ENCODE data around the gene MEI1. TPM values are rescaled to one million over a fixed set of nuclear protein-coding genes. Genes with fewer than 3 reads are reported as not detected.
A peak's percentile ranks its signal among the peaks of the same experiment; 100 is the strongest.

The MEI1 gene
- total and polyA plus RNA-seq, 4 donors, result 1.5 to 3.6 (median 2.0) TPM

GRCh38 chr22:41775976-41776375 lies 76.7 kb downstream of the MEI1 start:
- no peak for DNase-seq (ENCODE audit: low read depth in 4 of 6, low spot score in 6 of 6)
- Histone ChIP-seq H3K4me1 (ENCODE audit: control insufficient read depth, insufficient read depth, low read length) (no peaks in the 10 kb centered on the region), H3K36me3 (ENCODE audit: control insufficient read depth, insufficient read depth, low read length) (no peaks in the 10 kb centered on the region), H3K27ac (ENCODE audit: low read depth, low read length) (no peak overlapping the region), H3K9me3 (ENCODE audit: control insufficient read depth, insufficient read depth, low read length) (no peaks in the 10 kb centered on the region), H3K4me3 (ENCODE audit: low read depth, low read length) (no peak overlapping the region), H3K27me3 (ENCODE audit: control insufficient read depth, insufficient read depth, low read length) (no peaks in the 10 kb centered on the region)
- WGBS (ENCODE audit: insufficient coverage), result 85% methylated on average over 4 of the region's 4 CpGs

GRCh38 chr22:41776381-41776780 lies 77.1 kb downstream of the MEI1 start:
- Histone ChIP-seq H3K27ac (ENCODE audit: low read depth, low read length) (no peak overlapping the region), H3K9me3 (ENCODE audit: control insufficient read depth, insufficient read depth, low read length) (no peaks in the 10 kb centered on the region), H3K27me3 (ENCODE audit: control insufficient read depth, insufficient read depth, low read length) (no peaks in the 10 kb centered on the region), H3K36me3 (ENCODE audit: control insufficient read depth, insufficient read depth, low read length) (no peaks in the 10 kb centered on the region), H3K4me1 (ENCODE audit: control insufficient read depth, insufficient read depth, low read length) (no peaks in the 10 kb centered on the region), H3K4me3 (ENCODE audit: low read depth, low read length) (no peak overlapping the region)
- DNase-seq (ENCODE audit: low read depth in 4 of 6, low spot score in 6 of 6), result no peak
- 57% methylated on average over 1 of the region's 3 CpGs for WGBS (ENCODE audit: insufficient coverage)

GRCh38 chr22:41777749-41778425 lies 78.6 kb downstream of the MEI1 start:
- Histone ChIP-seq H3K9me3 (ENCODE audit: control insufficient read depth, insufficient read depth, low read length) (no peaks in the 10 kb centered on the region), H3K27ac (ENCODE audit: low read depth, low read length) (no peak overlapping the region), H3K27me3 (ENCODE audit: control insufficient read depth, insufficient read depth, low read length) (no peaks in the 10 kb centered on the region), H3K36me3 (ENCODE audit: control insufficient read depth, insufficient read depth, low read length) (no peaks in the 10 kb centered on the region), H3K4me1 (ENCODE audit: control insufficient read depth, insufficient read depth, low read length) (no peaks in the 10 kb centered on the region), H3K4me3 (ENCODE audit: low read depth, low read length) (no peak overlapping the region)
- WGBS (ENCODE audit: insufficient coverage), result 100% methylated on average over 1 of the region's 2 CpGs
- no peak for DNase-seq (ENCODE audit: low read depth in 4 of 6, low spot score in 6 of 6)

- H3K27me3 ChIP-seq (ENCODE audit: control insufficient read depth, insufficient read depth, low read length), result no peaks in the 10 kb centered on the region
- no peaks in the 10 kb centered on the region for H3K36me3 ChIP-seq (ENCODE audit: control insufficient read depth, insufficient read depth, low read length)
- DNase-seq (ENCODE audit: low read depth in 4 of 6, low spot score in 6 of 6), result no peak
- no peaks in the 10 kb centered on the region for H3K9me3 ChIP-seq (ENCODE audit: control insufficient read depth, insufficient read depth, low read length)
- no peak overlapping the region for H3K4me3 ChIP-seq (ENCODE audit: low read depth, low read length)
- H3K27ac ChIP-seq (ENCODE audit: low read depth, low read length), result no peak overlapping the region
- no peaks in the 10 kb centered on the region for H3K4me1 ChIP-seq (ENCODE audit: control insufficient read depth, insufficient read depth, low read length)
- 73% methylated on average over 2 of the region's 3 CpGs for WGBS (ENCODE audit: insufficient coverage)
Measured at GRCh38 chr22:41779929-41780505, 80.7 kb downstream of the MEI1 start.

GRCh38 chr22:41780746-41781505 lies 81.6 kb downstream of the MEI1 start:
- no peaks in the 10 kb centered on the region for H3K9me3 ChIP-seq (ENCODE audit: control insufficient read depth, insufficient read depth, low read length)
- WGBS (ENCODE audit: insufficient coverage), result 54% methylated on average over 10 of the region's 11 CpGs
- DNase-seq (ENCODE audit: low read depth in 4 of 6, low spot score in 6 of 6), result peak in 2 of 6 donors; percentile 9 to 72
- H3K27ac ChIP-seq (ENCODE audit: low read depth, low read length), result no peak overlapping the region
- no peaks in the 10 kb centered on the region for H3K4me1 ChIP-seq (ENCODE audit: control insufficient read depth, insufficient read depth, low read length)
- no peak overlapping the region for H3K4me3 ChIP-seq (ENCODE audit: low read depth, low read length)
- no peaks in the 10 kb centered on the region for H3K27me3 ChIP-seq (ENCODE audit: control insufficient read depth, insufficient read depth, low read length)
- no peaks in the 10 kb centered on the region for H3K36me3 ChIP-seq (ENCODE audit: control insufficient read depth, insufficient read depth, low read length)

DNA sequence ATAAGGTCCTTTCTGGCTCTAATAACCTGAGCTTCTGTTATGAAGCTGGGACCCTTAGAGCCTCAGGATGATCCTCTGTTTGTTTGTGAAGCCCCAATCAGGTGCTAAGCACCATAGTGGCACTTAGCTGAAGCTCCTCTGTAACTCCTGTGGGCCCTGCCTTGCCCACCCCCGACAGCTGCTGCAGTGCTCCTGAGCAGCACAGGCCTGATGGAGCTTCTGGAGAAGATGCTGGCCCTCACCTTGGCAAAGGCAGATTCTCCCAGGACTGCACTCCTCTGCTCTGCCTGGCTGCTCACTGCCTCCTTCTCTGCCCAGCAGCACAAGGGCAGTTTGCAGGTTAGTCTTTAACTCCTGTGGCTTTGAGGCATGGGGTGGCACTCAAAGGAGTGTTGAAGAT lies 82.2 kb downstream of the MEI1 start:
- Histone ChIP-seq H3K9me3 (ENCODE audit: control insufficient read depth, insufficient read depth, low read length) (no peaks in the 10 kb centered on the region), H3K27ac (ENCODE audit: low read depth, low read length) (no peak overlapping the region), H3K36me3 (ENCODE audit: control insufficient read depth, insufficient read depth, low read length) (no peaks in the 10 kb centered on the region), H3K4me1 (ENCODE audit: control insufficient read depth, insufficient read depth, low read length) (no peaks in the 10 kb centered on the region), H3K4me3 (ENCODE audit: low read depth, low read length) (no peak overlapping the region), H3K27me3 (ENCODE audit: control insufficient read depth, insufficient read depth, low read length) (no peaks in the 10 kb centered on the region)
- DNase-seq (ENCODE audit: low read depth in 4 of 6, low spot score in 6 of 6), result no peak
- WGBS (ENCODE audit: insufficient coverage), result 50% methylated on average over 1 of the region's 1 CpG

GRCh38 chr22:41782316-41782715 lies 83.0 kb downstream of the MEI1 start:
- H3K9me3 ChIP-seq (ENCODE audit: control insufficient read depth, insufficient read depth, low read length), result no peaks in the 10 kb centered on the region
- H3K4me1 ChIP-seq (ENCODE audit: control insufficient read depth, insufficient read depth, low read length), result no peaks in the 10 kb centered on the region
- no peak for DNase-seq (ENCODE audit: low read depth in 4 of 6, low spot score in 6 of 6)
- no peaks in the 10 kb centered on the region for H3K36me3 ChIP-seq (ENCODE audit: control insufficient read depth, insufficient read depth, low read length)
- no peak overlapping the region for H3K27ac ChIP-seq (ENCODE audit: low read depth, low read length)
- H3K27me3 ChIP-seq (ENCODE audit: control insufficient read depth, insufficient read depth, low read length), result no peaks in the 10 kb centered on the region
- WGBS (ENCODE audit: insufficient coverage), result 77% methylated on average over 6 of the region's 6 CpGs
- no peak overlapping the region for H3K4me3 ChIP-seq (ENCODE audit: low read depth, low read length)

GRCh38 chr22:41782751-41783150 lies 83.4 kb downstream of the MEI1 start:
- H3K4me1 ChIP-seq (ENCODE audit: control insufficient read depth, insufficient read depth, low read length), result no peaks in the 10 kb centered on the region
- no peak for DNase-seq (ENCODE audit: low read depth in 4 of 6, low spot score in 6 of 6)
- H3K27me3 ChIP-seq (ENCODE audit: control insufficient read depth, insufficient read depth, low read length), result no peaks in the 10 kb centered on the region
- H3K4me3 ChIP-seq (ENCODE audit: low read depth, low read length), result no peak overlapping the region
- H3K27ac ChIP-seq (ENCODE audit: low read depth, low read length), result no peak overlapping the region
- WGBS (ENCODE audit: insufficient coverage), result 93% methylated on average over 2 of the region's 2 CpGs
- no peaks in the 10 kb centered on the region for H3K9me3 ChIP-seq (ENCODE audit: control insufficient read depth, insufficient read depth, low read length)
- no peaks in the 10 kb centered on the region for H3K36me3 ChIP-seq (ENCODE audit: control insufficient read depth, insufficient read depth, low read length)

DNA sequence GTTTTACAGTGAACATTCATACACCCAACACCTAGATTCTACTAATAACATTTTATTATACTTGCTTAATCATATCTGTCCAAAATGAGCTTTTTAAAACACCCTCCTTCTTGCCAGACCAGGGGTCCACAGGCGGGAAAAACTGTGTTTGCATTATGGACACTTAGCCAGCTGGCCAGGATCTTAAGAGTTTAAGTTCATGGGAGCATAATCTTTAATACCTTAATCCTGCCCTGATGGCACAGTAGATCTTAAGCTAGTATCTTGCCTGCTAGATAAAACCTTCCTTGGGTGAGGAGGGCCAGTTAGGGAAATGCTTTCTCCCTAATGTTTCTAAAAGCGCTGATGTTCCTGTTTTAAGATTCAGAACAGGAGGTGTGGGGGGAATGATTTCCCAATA lies 88.0 kb downstream of the MEI1 start:
- Histone ChIP-seq H3K27ac (ENCODE audit: low read depth, low read length) (no peak overlapping the region), H3K36me3 (ENCODE audit: control insufficient read depth, insufficient read depth, low read length) (no peaks in the 10 kb centered on the region), H3K27me3 (ENCODE audit: control insufficient read depth, insufficient read depth, low read length) (no peaks in the 10 kb centered on the region), H3K9me3 (ENCODE audit: control insufficient read depth, insufficient read depth, low read length) (no peaks in the 10 kb centered on the region), H3K4me1 (ENCODE audit: control insufficient read depth, insufficient read depth, low read length) (no peaks in the 10 kb centered on the region), H3K4me3 (ENCODE audit: low read depth, low read length) (no peak overlapping the region)
- DNase-seq (ENCODE audit: low read depth in 4 of 6, low spot score in 6 of 6), result no peak
- WGBS (ENCODE audit: insufficient coverage), result no CpG with 5 or more reads among the region's 2 CpGs

DNA sequence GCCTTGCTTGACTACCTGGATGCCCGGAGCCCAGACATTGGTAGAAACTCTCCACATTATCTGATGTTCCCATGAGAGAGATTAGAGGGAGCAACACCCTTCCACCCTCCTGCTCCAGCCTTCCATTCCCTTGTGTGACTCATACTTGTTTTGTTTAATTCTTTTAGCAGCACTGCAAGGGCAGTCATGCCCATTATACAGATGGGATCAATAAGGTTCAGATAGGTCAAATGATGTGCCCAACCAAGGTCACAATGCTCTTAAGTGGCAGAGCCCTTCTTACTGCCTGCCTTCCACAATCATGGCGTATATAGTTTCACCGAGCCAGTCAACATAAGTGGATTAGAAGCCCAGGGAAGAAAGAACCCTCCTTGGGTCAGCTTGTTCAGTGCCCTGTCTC lies 94.6 kb downstream of the MEI1 start:
- Histone ChIP-seq H3K36me3 (ENCODE audit: control insufficient read depth, insufficient read depth, low read length) (no peaks in the 10 kb centered on the region), H3K4me1 (ENCODE audit: control insufficient read depth, insufficient read depth, low read length) (no peaks in the 10 kb centered on the region), H3K27ac (ENCODE audit: low read depth, low read length) (no peak overlapping the region), H3K27me3 (ENCODE audit: control insufficient read depth, insufficient read depth, low read length) (no peaks in the 10 kb centered on the region), H3K4me3 (ENCODE audit: low read depth, low read length) (no peak overlapping the region), H3K9me3 (ENCODE audit: control insufficient read depth, insufficient read depth, low read length) (no peaks in the 10 kb centered on the region)
- DNase-seq (ENCODE audit: low read depth in 4 of 6, low spot score in 6 of 6), result no peak
- WGBS (ENCODE audit: insufficient coverage), result 94% methylated on average over 3 of the region's 3 CpGs

All from spinal cord (tissue), 10 donors.